ENCODE results near the gene GLYATL1. TPM values are rescaled to one million over a fixed set of nuclear protein-coding genes. Genes with fewer than 3 reads are reported as not detected.

The GLYATL1 gene, protein sequence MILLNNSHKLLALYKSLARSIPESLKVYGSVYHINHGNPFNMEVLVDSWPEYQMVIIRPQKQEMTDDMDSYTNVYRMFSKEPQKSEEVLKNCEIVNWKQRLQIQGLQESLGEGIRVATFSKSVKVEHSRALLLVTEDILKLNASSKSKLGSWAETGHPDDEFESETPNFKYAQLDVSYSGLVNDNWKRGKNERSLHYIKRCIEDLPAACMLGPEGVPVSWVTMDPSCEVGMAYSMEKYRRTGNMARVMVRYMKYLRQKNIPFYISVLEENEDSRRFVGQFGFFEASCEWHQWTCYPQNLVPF
- not detected in 5 replicates for total RNA-seq (2022; extraction: Qiagen RNA extraction; ENCODE audit: low read depth)

DNA sequence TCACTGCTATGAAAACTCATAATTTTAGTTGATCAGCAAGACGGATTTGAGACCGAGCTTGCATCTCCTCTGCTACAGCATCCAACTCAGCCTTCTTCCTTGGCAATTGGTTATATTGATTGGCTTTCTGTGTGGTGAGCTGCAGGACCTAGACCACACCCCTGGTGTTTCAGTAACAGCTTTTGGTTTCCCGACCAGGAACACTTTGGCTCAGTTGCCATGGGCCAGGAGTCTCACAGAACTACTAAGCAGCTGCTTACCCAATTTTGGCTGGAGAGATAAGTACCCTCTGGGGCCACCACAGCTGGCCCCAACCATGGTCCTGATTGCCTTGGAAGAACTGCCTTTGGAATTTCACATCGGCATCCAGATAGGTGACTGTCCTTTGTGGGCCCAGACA lies at the start of gene GLYATL1:
Gene GLYATL1, plus strand, starts transcription at position 212 of the 400 bp plus-strand sequence. CDS start 7,600 bp downstream, outside the sequence.

Other genes with a start within 250 kb of the GLYATL1 start
- gene GLYAT, start 207.5 kb upstream of the GLYATL1 start, total RNA-seq (2022; extraction: Qiagen RNA extraction; ENCODE audit: low read depth), result not detected in 5 replicates
- not detected in 5 replicates for gene GLYATL2, start 94.8 kb upstream of the GLYATL1 start, total RNA-seq (2022; extraction: Qiagen RNA extraction; ENCODE audit: low read depth)
- gene GLYATL1B, start 146.8 kb downstream of the GLYATL1 start, total RNA-seq (2022; extraction: Qiagen RNA extraction; ENCODE audit: low read depth), result not detected in 5 replicates
- gene FAM111B, start 167.7 kb downstream of the GLYATL1 start, total RNA-seq (2022; extraction: Qiagen RNA extraction; ENCODE audit: low read depth), result 3.6 to 9.5 TPM (median 7.7 TPM) in 5 replicates
- 7.8 to 10.4 TPM (median 9.0 TPM) in 5 replicates for gene FAM111A, start 203.4 kb downstream of the GLYATL1 start, total RNA-seq (2022; extraction: Qiagen RNA extraction; ENCODE audit: low read depth)
- gene DTX4, start 232.6 kb downstream of the GLYATL1 start, total RNA-seq (2022; extraction: Qiagen RNA extraction; ENCODE audit: low read depth), result 4.1 to 5.7 TPM (median 5.2 TPM) in 5 replicates